Measurements from ENCODE around the gene EEF1A2. TPM values are rescaled to one million over a fixed set of nuclear protein-coding genes. Genes with fewer than 3 reads are reported as not detected.

The EEF1A2 gene
- total RNA-seq, 1 experiment from 2014 or later: 26.0 TPM

DNA sequence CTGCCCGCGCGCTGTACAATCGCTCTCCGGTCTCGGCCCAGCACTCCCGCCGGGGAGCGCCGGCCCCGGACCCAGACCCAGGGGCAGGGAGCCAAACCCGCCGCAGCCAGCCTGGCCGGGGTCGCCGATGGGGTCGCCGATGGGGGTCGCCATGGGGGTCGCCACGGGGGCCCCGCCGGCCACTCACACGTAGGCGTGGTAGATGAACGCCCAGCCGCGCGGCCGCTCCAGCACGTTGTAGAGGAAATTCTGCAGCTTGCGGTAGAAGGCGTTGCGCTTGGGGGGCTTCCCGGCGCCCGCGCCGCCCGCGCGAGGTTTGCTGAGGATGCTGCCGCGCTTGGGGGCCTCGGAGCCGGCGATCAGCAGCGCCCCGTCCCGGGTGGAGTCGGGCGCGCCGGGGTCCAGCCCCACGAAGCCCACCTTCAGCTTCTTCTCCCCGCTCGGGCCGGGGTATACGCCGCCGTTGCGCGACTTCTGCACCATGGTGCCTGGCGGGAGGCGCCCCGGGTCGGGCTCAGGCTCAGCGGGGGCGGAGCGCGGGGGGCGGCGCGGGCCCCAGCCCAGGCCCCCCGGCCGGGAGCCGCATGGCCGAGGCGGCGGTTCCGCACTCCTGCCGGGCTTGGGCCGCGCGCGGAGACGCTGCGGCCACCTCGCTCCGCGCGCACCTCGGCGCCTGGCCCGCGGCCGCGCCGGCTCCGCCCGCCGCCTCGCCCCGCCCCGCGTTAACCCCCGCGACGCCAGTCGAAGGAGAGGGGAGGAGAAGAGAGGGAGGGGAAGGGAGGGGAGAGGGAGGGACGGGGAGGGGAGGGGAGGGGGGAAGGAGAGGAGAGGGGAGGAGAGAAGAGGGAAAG, 26.7 kb downstream of the EEF1A2 start, which contains the start of gene KCNQ2 (continued):
- 0 out of 2 replicates have a peak, but pooled peaks have one; percentile 24 for TF ChIP-seq ZBTB43 (CRISPR knock-in tag; IDR thresholded peaks at IDR 0.05)
- TF ChIP-seq, protein P1, sequence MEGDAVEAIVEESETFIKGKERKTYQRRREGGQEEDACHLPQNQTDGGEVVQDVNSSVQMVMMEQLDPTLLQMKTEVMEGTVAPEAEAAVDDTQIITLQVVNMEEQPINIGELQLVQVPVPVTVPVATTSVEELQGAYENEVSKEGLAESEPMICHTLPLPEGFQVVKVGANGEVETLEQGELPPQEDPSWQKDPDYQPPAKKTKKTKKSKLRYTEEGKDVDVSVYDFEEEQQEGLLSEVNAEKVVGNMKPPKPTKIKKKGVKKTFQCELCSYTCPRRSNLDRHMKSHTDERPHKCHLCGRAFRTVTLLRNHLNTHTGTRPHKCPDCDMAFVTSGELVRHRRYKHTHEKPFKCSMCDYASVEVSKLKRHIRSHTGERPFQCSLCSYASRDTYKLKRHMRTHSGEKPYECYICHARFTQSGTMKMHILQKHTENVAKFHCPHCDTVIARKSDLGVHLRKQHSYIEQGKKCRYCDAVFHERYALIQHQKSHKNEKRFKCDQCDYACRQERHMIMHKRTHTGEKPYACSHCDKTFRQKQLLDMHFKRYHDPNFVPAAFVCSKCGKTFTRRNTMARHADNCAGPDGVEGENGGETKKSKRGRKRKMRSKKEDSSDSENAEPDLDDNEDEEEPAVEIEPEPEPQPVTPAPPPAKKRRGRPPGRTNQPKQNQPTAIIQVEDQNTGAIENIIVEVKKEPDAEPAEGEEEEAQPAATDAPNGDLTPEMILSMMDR (IDR thresholded peaks at IDR 0.05): no peak
- TF ChIP-seq ZMAT4 (CRISPR knock-in tag; IDR thresholded peaks at IDR 0.05): no peak
- TF ChIP-seq ESRRA (CRISPR knock-in tag; IDR thresholded peaks at IDR 0.05; ENCODE audit: borderline replicate concordance): no peak
- no peak for TF ChIP-seq ZNF416 (CRISPR knock-in tag; IDR thresholded peaks at IDR 0.05)

- peaks cover 25% of the 10 kb centered on the region for H3K4me1 Mint-ChIP-seq
- ChIA-PET POLR2A (no interaction called here), CTCF (interaction anchor here (0.7 to 2.8 kb wide), 3 partner anchors 19 to 391 kb away, joined by 3 to 12 read pairs (median 5); no protein-coding TSS in a partner anchor)
- H3K9me3 Mint-ChIP-seq: no peaks in the 10 kb centered on the region
- no peak for DNase-seq (ENCODE audit: low spot score)
- no peaks in the 10 kb centered on the region for H3K36me3 Mint-ChIP-seq
- peak; percentile 49 for ATAC-seq
- peaks cover 11% of the 10 kb centered on the region for H3K27me3 Mint-ChIP-seq (ENCODE audit: low read depth)
- peak overlapping the region; percentile 41; the same call in 1 of the 2 replicates for H3K4me3 Mint-ChIP-seq
- H3K27ac Mint-ChIP-seq: no peak overlapping the region
- TF ChIP-seq, protein P2, sequence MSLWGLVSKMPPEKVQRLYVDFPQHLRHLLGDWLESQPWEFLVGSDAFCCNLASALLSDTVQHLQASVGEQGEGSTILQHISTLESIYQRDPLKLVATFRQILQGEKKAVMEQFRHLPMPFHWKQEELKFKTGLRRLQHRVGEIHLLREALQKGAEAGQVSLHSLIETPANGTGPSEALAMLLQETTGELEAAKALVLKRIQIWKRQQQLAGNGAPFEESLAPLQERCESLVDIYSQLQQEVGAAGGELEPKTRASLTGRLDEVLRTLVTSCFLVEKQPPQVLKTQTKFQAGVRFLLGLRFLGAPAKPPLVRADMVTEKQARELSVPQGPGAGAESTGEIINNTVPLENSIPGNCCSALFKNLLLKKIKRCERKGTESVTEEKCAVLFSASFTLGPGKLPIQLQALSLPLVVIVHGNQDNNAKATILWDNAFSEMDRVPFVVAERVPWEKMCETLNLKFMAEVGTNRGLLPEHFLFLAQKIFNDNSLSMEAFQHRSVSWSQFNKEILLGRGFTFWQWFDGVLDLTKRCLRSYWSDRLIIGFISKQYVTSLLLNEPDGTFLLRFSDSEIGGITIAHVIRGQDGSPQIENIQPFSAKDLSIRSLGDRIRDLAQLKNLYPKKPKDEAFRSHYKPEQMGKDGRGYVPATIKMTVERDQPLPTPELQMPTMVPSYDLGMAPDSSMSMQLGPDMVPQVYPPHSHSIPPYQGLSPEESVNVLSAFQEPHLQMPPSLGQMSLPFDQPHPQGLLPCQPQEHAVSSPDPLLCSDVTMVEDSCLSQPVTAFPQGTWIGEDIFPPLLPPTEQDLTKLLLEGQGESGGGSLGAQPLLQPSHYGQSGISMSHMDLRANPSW (CRISPR knock-in tag; conservative IDR thresholded peaks at IDR 0.05; ENCODE audit: low read depth): no peak
- TF ChIP-seq ARID4B (CRISPR knock-in tag; IDR thresholded peaks at IDR 0.05; ENCODE audit: borderline replicate concordance) (no peak), KAT7 (CRISPR knock-in tag; IDR thresholded peaks at IDR 0.05; ENCODE audit: borderline replicate concordance) (no peak), SMAD3 (CRISPR knock-in tag; IDR thresholded peaks at IDR 0.05; ENCODE audit: borderline replicate concordance) (0 out of 2 replicates have a peak, but pooled peaks have one; percentile 20)
These were observed 27.2 kb downstream of the EEF1A2 start for GRCh38 chr20:63471717-63471980.

Measured in WTC11 (cell line).